GM21825 (cell line): ENCODE results near the gene CIART.

Source experiments
- ATAC-seq: cut with Tn5 transposase; IDR thresholded peaks from one replicate; pipeline ENCODE4 v1.9.1; 2021; ENCODE audit warnings: mild to moderate bottlenecking, moderate library complexity; ENCODE audit not compliant: unreplicated experiment

CIART gene

GRCh38 chr1:150259758-150260669 lies 22.3 kb upstream of the CIART start:
- ATAC-seq: no peak

GRCh38 chr1:150261367-150261766 lies 21.0 kb upstream of the CIART start:
- no peak for ATAC-seq

- ATAC-seq: no peak
Measured at GRCh38 chr1:150262388-150263320, 19.7 kb upstream of the CIART start.

- ATAC-seq: no peak
Measured at GRCh38 chr1:150263549-150263948, 18.8 kb upstream of the CIART start.

DNA sequence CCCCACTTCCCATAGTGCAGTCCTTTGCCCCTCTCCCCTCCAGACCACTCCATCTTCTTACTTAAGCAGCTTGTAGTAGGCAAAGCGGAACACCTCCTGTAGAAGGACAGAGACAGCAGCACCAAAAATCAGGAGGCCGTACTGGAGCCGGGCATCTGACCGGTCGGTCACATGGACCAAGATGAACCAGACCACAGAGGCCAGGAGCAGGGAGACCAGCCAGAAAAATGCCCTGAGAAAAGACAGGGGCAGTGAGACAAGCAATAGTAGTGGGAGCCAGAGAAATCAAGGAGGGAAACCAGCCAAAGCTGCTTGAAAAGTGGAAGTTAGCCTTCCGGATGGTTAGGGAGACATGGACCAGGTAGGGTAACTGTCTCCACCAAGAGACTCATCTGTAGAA lies 14.5 kb upstream of the CIART start:
- ATAC-seq: no peak

GRCh38 chr1:150268340-150268704 lies 14.0 kb upstream of the CIART start:
- ATAC-seq: peak; percentile 14

DNA sequence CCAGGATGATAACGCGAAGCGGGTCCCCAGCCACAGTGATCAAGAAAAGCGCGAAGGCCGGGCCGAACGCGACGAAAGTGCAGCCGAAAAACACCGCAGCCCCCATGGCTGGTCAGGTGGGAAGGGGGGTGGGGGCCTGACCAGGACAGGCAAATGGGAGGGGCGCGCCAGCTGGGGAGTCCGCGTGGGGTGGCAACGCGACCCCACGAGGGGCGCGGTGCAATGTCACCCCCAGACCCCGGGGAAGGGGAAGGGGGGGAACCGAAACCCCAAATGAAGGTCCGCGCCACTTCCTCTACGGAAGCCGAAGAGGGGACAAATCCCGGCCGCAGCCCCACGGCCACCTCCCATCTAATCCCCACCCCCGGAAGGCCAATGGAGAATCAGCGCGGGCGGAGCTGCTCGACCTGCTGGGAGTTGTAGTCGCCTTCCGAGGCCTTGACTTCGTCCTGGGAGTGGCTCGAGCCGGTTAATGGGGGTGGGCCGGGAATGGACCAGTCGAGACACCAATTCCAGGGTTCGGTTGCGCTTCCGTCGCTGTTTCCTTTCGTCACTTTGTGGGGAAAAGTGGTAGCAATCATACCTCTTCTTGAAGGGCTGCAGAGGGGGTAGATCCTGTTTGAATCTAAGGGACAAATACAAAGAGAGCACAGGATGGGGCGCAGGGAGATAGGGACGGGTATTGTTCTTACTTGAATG lies 13.5 kb upstream of the CIART start, which contains the start of gene APH1A:
Gene APH1A (minus strand): TSS at position 312 of the 699 bp plus-strand sequence. CDS start 206 bp downstream, at position 106.
- ATAC-seq: peak; percentile 78

GRCh38 chr1:150269451-150269850 lies 12.9 kb upstream of the CIART start:
- ATAC-seq: no peak

GRCh38 chr1:150271291-150271959 lies 10.9 kb upstream of the CIART start:
- no peak for ATAC-seq

GRCh38 chr1:150273311-150273710 lies 9.0 kb upstream of the CIART start:
- no peak for ATAC-seq

DNA sequence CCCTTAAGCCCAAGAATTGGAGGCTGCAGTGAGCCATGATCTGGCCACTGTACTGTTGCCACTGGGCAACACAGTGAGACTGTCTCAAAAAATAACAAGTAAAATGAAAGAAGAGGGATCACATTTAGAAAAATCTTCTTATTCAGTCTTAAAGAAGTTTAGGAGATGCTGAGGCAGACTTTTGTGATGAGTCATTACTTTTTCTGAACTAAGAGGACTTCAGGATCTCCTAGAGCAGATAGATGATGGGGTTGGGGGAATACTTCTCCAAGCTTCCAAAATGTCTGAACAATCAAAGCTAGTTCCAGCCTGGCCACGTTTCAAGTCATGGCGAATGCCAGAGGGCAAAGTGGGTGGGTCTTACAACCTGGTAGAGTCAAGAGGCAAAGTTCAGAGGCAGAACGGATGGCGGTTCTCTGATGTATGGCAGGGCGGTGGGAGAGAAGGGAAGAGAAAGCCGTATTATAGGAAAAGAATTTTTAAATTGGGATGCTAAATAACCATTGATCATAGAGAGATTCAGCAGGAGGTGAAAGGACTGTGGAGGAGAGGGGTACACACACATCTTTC lies 2.1 kb upstream of the CIART start:
- no peak for ATAC-seq

GRCh38 chr1:150281221-150281757 lies 1.1 kb upstream of the CIART start:
- ATAC-seq: no peak

DNA sequence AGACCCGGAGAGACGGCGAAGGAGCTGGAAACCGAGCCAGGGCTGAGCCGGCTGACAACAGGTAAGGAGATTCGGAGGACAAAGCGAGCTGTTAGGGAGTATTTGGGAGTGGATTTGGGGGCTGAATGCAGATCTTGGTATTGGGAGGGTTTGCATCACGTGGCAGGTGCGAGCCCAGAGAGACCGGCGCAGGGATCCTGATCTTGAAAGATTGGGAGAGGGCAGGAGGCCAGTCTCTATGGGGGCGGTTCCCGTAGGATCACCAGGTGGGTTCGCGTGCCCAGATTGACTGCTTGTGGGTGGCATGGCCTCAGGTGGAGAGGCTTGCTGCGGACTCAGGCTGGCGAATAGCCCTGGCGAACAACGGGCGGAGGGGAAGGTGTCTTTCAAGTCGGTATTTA lies 204 bp downstream of the CIART start:
- ATAC-seq: no peak

- ATAC-seq: no peak
Measured at GRCh38 chr1:150283260-150283659, 906 bp downstream of the CIART start.

DNA sequence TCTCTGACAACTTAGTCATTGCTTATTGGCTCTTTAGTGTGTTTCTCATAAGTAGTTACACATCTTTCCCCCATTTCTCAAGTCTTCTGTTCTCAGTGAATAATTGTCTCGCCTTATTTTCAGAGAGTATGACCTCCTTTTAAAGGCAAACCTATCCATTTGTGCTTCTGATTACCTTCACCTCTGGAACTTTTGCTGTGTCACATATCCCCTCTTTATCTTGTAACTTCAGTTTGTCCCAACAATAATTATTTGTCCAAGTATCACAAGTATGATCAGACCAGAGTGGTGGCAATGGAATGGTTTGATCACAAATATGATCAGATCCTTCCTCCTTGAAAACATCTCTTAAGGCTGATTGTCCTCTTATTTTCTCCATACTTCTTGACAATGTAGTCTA lies 6.0 kb downstream of the CIART start:
- ATAC-seq: no peak

DNA sequence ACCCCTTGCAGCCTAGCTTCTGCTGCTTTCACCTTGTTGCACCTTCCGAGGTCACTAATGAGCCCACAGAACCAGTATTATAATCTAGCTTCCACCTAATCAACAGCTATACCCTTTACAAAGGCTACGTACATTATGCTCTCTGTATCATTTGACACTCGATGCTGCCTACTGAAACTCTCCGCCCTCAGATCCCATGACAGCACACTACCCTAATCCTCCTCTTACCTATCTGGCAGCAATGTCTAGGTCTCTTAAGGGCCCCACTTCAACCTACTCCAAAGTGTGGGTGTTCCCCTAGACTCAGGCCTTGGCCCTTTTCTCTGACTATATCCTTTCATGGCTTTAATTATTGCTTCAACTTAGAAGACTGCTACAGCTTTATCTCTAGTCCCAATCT lies 6.5 kb downstream of the CIART start:
- no peak for ATAC-seq

DNA sequence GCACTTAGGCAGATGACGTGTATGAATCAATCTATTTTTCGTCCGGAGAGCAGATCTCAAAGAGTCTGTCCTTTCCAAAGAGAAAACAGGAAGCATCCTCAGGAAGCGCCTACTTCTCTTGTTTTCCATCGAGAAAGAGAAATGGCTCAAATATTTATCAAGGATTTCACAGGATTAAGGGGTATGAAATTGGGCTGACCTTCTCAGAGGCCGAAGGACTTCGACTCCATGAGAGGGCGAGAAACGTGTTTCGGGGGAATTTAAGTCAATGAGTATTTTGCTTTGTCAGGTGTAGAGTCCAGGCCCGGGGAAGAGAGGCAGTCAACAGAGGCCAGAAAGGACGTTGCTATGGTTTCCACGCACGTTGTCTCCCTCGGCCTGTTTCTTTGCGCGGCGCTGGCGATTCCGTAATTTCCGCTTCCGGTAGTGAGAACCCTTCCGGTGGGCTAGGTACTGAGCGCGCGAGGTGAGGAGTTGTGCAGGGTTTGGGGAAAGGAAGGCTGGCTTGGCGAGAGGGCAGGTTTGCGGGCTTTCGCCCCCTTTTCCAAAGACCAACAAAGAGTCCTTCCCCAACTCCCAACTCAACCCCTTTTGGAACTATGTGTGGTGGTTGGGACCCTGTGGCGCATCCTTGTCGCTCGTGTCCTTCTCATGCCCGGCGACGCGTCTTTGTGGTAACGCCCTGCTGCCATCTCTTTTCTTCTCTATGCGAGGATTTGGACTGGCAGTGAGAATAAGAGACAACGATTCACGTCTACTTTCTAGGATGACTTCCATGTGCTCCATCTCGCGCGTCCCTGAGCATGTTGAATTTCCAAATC lies 11.3 kb downstream of the CIART start, which contains the start of gene MRPS21:
Gene MRPS21 (plus strand): TSS at position 429 of the 821 bp plus-strand sequence. CDS start 506 bp downstream, outside the sequence.
- ATAC-seq: peak; percentile 94

DNA sequence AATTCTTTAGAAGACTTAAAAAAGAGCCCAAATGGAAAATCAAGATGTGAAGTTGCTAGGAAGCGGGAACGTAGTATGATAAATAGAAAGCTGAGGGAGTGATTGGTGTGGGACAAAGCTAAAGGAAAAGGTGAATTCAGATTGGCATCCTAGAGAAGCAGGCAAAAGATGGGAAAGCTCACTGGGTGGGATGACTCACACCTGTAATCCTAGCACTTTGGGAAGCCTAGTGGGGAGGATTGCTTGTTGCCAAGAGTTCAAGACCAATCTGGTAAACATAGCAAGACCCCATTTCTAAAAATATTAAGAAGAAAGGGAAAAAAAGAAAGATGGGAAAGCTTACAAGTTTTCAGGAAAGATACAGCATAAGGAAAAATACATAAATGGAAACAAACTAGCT lies 13.1 kb downstream of the CIART start:
- ATAC-seq: no peak

DNA sequence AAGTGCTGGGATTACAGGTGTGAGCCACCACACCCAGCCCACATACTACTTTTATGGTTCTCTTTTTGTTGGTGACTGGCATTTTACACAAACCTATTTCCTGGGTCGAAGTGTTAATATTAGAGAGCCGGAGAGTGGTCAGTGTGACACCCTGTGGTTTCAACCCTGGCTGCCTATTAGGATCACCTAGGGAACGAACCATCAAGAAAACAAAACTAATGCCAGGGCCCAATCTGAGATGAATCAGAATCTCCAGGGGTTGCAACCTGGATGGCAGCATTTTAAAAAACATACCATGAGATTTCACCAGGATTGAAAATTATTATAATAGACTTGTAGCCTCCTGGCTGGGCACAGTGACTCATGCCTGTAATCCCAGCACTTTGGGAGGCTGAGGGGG lies 17.4 kb downstream of the CIART start:
- no peak for ATAC-seq
